H7 (cell line): ENCODE data around the gene TFPT. TPM values are rescaled to one million over a fixed set of nuclear protein-coding genes. Genes with fewer than 3 reads are reported as not detected.
"Not testable (repeated sequence)": the region's sequence is repeated elsewhere in the genome, so short reads cannot be mapped to it uniquely, and the experiment has no call there.

Experiments used
- DNase-seq: peaks from one replicate; pipeline ENCODE4 v3.0.0; 2012
- H3K27me3 ChIP-seq: 2 replicates; pipeline ENCODE4 v1.6.0; 2011; ENCODE audit warnings: mild to moderate bottlenecking, low read length; ENCODE audit not compliant: control insufficient read depth, insufficient read depth
- H3K36me3 ChIP-seq: replicated peaks from 2 replicates; pipeline ENCODE4 v1.5.1; 2011; ENCODE audit warnings: low read length; ENCODE audit not compliant: control insufficient read depth, insufficient read depth
- H3K4me3 ChIP-seq: 2 replicates; pipeline ENCODE4 v1.5.1; 2011; ENCODE audit warnings: low read depth, mild to moderate bottlenecking, control low read depth, low read length, moderate library complexity; ENCODE audit not compliant: insufficient read depth
- total RNA-seq: library from RNA; depleted of rRNA; stranded (reverse); fragments of >200 nt; shearing (Covaris generic); gene quantifications from 2 replicates; pipeline ENCODE4 v1.2.3, GENCODE V29; 2014

The TFPT gene
- total RNA-seq, 1 experiment from 2014 or later: 22.4 TPM

DNA sequence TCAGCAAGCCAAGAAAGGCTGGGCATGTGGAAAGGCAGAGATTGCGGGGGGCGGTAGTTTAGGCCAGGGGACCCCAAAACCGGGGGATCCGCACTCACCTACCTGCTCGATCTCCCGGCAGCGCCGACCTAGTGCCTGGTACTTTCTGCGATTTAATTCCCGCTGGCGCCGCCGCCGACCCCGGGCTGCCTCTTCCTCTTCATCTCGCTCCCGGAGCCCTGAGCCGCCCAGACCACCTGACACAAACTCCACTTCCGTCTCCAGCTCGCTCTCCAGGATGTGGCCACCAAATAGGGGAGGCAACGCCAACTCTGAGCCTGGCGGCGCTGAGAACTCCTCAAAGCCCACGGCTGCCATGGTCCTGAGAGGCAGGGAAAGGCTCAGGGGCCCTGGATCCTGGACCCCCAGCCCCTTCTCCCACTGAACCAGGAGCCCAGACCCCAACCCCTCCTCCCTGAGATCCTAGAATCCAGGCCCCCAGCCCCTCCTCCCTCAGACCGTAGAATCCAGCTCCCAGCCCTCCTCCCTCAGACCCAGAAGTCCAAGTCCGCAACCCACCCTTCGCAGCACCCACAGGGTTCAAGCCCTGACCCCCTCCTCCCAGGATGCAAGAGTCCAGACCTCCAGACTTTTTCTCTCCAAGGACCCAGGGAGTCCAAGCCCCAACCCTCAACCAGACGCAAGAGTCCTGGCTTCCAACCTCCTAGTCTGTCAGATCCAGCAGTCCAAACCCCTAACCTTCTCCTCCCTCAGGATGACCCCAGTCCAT, 933 bp downstream of the TFPT start:
- no peaks in the 10 kb centered on the region for H3K27me3 ChIP-seq
- H3K4me3 ChIP-seq: peak overlapping the region; percentile 83
- DNase-seq: peak; percentile 71
- peaks cover 16% of the 10 kb centered on the region for H3K36me3 ChIP-seq

DNA sequence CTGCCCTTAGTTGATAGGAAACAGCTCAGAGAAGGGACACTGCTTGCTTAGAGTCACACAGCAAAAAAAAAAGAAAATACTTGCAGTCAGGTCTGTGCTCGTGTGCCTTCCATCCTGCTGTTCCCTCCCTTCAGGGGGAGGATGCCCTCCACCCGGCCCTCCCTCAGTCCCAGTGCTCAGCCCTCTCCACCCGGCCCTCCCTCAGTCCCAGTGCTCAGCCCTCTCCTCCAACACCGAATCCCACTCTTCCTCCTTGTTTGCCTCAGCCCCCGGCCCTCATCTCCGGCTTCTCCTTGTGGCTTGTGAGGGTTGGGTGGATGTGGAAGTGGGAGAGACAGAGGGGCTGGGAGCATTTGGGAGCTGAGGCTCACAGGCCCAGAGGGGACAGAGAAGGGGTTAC, 5.8 kb downstream of the TFPT start:
- DNase-seq: no peak
- no peak overlapping the region for H3K4me3 ChIP-seq
- no peaks in the 10 kb centered on the region for H3K27me3 ChIP-seq
- peaks cover 35% of the 10 kb centered on the region for H3K36me3 ChIP-seq

DNA sequence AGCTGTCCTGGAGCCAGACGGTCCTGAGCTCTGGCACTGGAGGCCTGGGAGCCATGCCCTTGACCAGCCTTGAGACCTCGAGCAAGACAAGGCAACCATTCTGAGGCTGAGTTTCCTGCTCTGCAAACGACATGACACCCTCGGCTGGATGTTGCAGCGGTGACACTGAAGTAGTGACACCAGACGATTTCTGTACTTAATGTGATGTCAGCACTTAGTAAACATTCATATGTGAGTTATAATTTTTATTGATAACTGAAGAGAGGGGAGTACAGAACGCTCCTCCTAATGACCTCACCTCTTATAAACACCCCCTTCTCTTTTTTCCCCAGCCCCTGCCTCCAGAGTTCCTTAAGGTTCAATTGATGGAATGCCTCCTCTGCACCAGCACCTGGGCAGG, 7.0 kb downstream of the TFPT start:
- Histone ChIP-seq H3K36me3 (peaks cover 35% of the 10 kb centered on the region), H3K4me3 (no peak overlapping the region), H3K27me3 (no peaks in the 10 kb centered on the region)
- DNase-seq: no peak

DNA sequence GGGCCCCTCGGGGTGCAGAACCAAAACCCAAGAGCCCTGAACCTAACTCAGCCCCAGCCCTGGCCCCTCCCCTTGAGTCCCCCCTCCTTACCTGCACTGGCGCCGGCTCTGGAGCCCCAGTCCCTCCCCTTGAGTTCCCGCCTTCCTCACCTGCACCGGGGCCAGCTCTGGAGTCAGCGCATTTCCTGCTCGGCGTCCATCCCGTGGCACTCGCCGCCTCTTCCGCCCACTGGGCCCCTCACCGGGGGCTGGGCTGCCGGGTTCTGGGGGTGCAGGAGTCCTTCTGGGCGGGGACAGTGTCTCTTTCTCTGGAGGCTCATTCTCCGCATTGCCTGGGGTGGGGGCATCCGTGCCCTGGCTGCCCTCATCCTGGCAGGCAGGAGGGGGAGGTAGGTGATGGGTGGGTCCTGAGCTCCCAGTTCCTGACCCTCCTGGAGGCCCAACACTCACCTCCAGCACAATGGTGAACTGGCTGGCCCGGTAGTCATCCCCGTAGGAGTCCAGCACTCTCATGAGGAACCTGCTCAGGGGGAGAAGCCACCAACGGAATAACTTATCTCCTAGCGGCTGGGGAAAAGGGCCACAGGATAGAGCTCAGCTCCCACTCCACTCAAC, 7.5 kb downstream of the TFPT start:
- Histone ChIP-seq H3K4me3 (no peak overlapping the region), H3K27me3 (no peaks in the 10 kb centered on the region), H3K36me3 (peaks cover 35% of the 10 kb centered on the region)
- peak; percentile 64 for DNase-seq

DNA sequence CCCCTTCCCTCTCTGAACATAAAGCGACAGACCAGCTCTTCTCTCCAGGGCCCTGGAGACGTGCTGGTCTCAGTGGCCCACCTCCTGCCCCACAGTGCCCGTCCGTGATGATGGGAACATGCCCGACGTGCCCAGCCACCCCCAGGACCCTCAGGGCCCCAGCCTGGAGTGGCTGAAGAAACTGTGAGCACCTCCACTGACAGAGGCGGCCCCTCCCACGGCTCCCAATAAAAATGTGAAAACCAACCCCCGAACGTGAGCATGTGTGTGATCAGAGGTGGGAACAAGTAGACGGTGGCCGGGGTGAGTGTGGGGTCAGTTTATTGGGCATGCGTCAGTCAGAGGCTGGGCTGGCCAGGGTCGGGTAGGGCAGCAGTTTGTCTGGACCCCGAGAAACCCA, 8.7 kb downstream of the TFPT start:
- no peaks in the 10 kb centered on the region for H3K27me3 ChIP-seq
- no peak overlapping the region for H3K4me3 ChIP-seq
- peak; percentile 31 for DNase-seq
- H3K36me3 ChIP-seq: peaks cover 35% of the 10 kb centered on the region

- peak; percentile 24 for DNase-seq
- Histone ChIP-seq H3K27me3 (no peaks in the 10 kb centered on the region), H3K4me3 (no peak overlapping the region), H3K36me3 (peaks cover 34% of the 10 kb centered on the region)
Observed at GRCh38 chr19:54105796-54106195, 9.7 kb downstream of the TFPT start.

- Histone ChIP-seq H3K36me3 (peaks cover 29% of the 10 kb centered on the region), H3K4me3 (no peak overlapping the region), H3K27me3 (no peaks in the 10 kb centered on the region)
- DNase-seq: no peak
Observed at GRCh38 chr19:54104998-54105715, 10.3 kb downstream of the TFPT start.

GRCh38 chr19:54102421-54103169, 12.9 kb downstream of the TFPT start, which contains the start of gene NDUFA3:
NDUFA3 (plus strand) TSS chr19:54102855; CDS start chr19:54102879, 24 bp downstream.
- Histone ChIP-seq H3K27me3 (no peaks in the 10 kb centered on the region), H3K4me3 (peak within 1 kb of the TSS; percentile 99), H3K36me3 (peaks cover 14% of the 10 kb centered on the region)
- DNase-seq: peak; percentile 100

- peak; percentile 33 for DNase-seq
- Histone ChIP-seq H3K4me3 (no peak within 1 kb of the TSS), H3K27me3 (peaks cover 6% of the 10 kb centered on the region), H3K36me3 (peaks cover 2% of the 10 kb centered on the region; the same call in 1 of the 2 replicates)
Observed at GRCh38 chr19:54100561-54100960, 14.9 kb downstream of the TFPT start, which contains the start of gene OSCAR. OSCAR (minus strand) TSS chr19:54100803; CDS start chr19:54100792, 11 bp downstream.

DNA sequence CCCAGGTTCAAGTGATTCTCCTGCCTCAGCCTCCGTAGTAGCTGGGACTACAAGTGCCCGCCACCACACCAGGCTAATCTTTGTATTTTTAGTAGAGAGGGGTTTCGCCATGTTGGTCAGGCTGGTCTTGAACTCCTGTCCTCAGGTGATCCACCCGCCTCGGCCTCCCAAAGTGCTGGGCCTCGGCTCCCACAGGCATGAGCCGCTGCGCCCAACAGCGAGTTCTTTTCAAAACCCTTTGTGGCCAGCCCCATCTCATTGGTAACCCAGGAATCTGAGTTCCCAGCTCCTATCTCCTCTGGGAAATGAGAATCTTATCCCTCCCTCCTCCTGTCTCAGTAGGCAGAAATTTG, 15.6 kb downstream of the TFPT start:
- peaks cover 12% of the 10 kb centered on the region for H3K27me3 ChIP-seq
- H3K4me3 ChIP-seq, DNase-seq: not testable (repeated sequence)

GRCh38 chr19:54099190-54099902, 16.1 kb downstream of the TFPT start:
- Histone ChIP-seq H3K36me3 (no peaks in the 10 kb centered on the region), H3K4me3 (no peak overlapping the region), H3K27me3 (peaks cover 17% of the 10 kb centered on the region)
- DNase-seq: no peak

More for the DNA sequence above, 15.6 kb downstream of the TFPT start:
- not testable (repeated sequence) for H3K36me3 ChIP-seq

DNA sequence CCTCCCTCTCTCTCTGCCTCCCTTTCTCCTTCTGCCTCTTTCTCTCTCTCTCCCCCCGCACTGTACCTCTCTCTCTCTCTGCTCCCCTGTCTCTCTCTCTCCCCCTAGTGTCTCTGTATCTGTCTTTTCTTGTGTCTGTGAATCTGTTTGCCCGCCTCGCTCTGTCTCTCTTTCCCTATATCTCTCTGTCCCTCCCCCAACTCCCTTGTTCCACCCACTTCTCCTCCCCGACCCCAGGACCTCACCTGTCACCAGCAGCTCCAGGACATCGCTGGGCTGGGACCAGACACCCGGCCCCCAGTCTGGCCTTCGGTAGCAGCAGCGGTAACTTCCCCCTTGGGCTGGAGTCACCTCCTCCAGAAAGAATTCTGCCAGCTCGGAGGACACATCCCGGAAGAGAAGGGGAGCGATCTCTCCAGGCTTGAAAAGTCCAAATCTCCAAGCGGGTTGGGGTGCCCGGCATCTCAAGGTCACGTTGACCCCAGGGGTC, 18.8 kb downstream of the TFPT start:
- DNase-seq: peak; percentile 74
- H3K4me3 ChIP-seq: peak overlapping the region; percentile 38

GRCh38 chr19:54095859-54096616, 19.4 kb downstream of the TFPT start:
- H3K27me3 ChIP-seq: peaks cover 17% of the 10 kb centered on the region
- DNase-seq: peak; percentile 90
- peak overlapping the region; percentile 68 for H3K4me3 ChIP-seq

More for the DNA sequence above, 18.8 kb downstream of the TFPT start:
- Histone ChIP-seq H3K27me3 (peaks cover 17% of the 10 kb centered on the region), H3K36me3 (no peaks in the 10 kb centered on the region)

More at GRCh38 chr19:54095859-54096616, 19.4 kb downstream of the TFPT start:
- not testable (repeated sequence) for H3K36me3 ChIP-seq
